BLaER1 treated with 17β-estradiol and CSF1 and Interleukin-3, amounts not matched to agents 10 nM and 100 nM (cell line): ENCODE data around the gene ADGRG3.
A peak's percentile ranks its signal among the peaks of the same experiment; 100 is the strongest.

Source experiments
- H3K27ac ChIP-seq, 11 experiments: shearing (Covaris generic); formaldehyde crosslinking; 2 replicates each; pipeline ENCODE4 v1.8.1; 2022
- H3K27me3 ChIP-seq, 11 experiments: shearing (Covaris generic); formaldehyde crosslinking; 2 replicates each; pipeline ENCODE4 v1.8.1; 2022
- H3K36me3 ChIP-seq, 11 experiments: shearing (Covaris generic); formaldehyde crosslinking; 2 replicates each; pipeline ENCODE4 v1.8.1; 2022
- H3K4me1 ChIP-seq, 10 experiments: shearing (Covaris generic); formaldehyde crosslinking; 2 replicates each; pipeline ENCODE4 v1.8.1; 2022
- H3K4me2 ChIP-seq, 11 experiments: shearing (Covaris generic); formaldehyde crosslinking; 2 replicates each; pipeline ENCODE4 v1.8.1; 2022
- H3K4me3 ChIP-seq, 10 experiments: shearing (Covaris generic); formaldehyde crosslinking; 2 replicates each; pipeline ENCODE4 v1.8.1; 2022
- H3K9ac ChIP-seq, 11 experiments: shearing (Covaris generic); formaldehyde crosslinking; 2 replicates each; pipeline ENCODE4 v1.8.1; 2022
- H3K9me3 ChIP-seq, 11 experiments: shearing (Covaris generic); formaldehyde crosslinking; replicated peaks in 1 of 11; 2 replicates each; pipeline ENCODE4 v1.8.1; 2022
- H4K20me1 ChIP-seq, 11 experiments: shearing (Covaris generic); formaldehyde crosslinking; 2 replicates each; pipeline ENCODE4 v1.8.1; 2022
- Cebpa-rat ChIP-seq, 11 experiments: shearing (Covaris generic); IDR thresholded peaks; 2 replicates each; pipeline ENCODE4 v1.8.1; 2022

ADGRG3 gene

GRCh38 chr16:57672824-57673223 lies 4.7 kb downstream of the ADGRG3 start:
- Histone ChIP-seq H3K9me3 (no peaks in the 10 kb centered on the region), H3K36me3 (0 out of 22 replicates have a peak, but pooled peaks cover 0 to 5% (median 0%) of the 10 kb centered on the region in 11 experiments), H4K20me1 (no peaks in the 10 kb centered on the region), H3K9ac (no peak overlapping the region), H3K4me3 (no peak overlapping the region), H3K4me2 (0 out of 22 replicates have a peak overlapping the region, but pooled peaks of 1 of the 11 experiments have one; percentile 78), H3K27ac (no peak overlapping the region), H3K4me1 (peaks cover 28 to 95% (median 58%) of the 10 kb centered on the region in 10 experiments), H3K27me3 (no peaks in the 10 kb centered on the region)
- no peak for TF ChIP-seq Cebpa-rat (IDR thresholded peaks at IDR 0.05)

GRCh38 chr16:57675741-57676551 lies 7.8 kb downstream of the ADGRG3 start:
- TF ChIP-seq Cebpa-rat (IDR thresholded peaks at IDR 0.05) = peak in 8 of 11 experiments; percentile 16 to 77 (median 55); a peak in 10 of 22 replicates
- Histone ChIP-seq H3K4me3 (no peak overlapping the region), H3K9me3 (no peaks in the 10 kb centered on the region)

GRCh38 chr16:57676553-57677085 lies 8.5 kb downstream of the ADGRG3 start:
- Histone ChIP-seq H3K4me1 (peaks cover 49 to 94% (median 67%) of the 10 kb centered on the region in 10 experiments), H3K9ac (peak overlapping the region in 4 of 11 experiments; percentile 31 to 63 (median 48); a peak in 3 of 22 replicates), H3K4me3 (no peak overlapping the region), H3K27ac (peak overlapping the region in 9 of 11 experiments; percentile 32 to 75 (median 72); a peak in 18 of 22 replicates), H3K4me2 (peak overlapping the region in 10 of 11 experiments; percentile 50 to 89 (median 81); a peak in 18 of 22 replicates), H3K27me3 (no peaks in the 10 kb centered on the region), H3K36me3 (0 out of 22 replicates have a peak, but pooled peaks cover 0 to 5% (median 0%) of the 10 kb centered on the region in 11 experiments), H3K9me3 (no peaks in the 10 kb centered on the region), H4K20me1 (no peaks in the 10 kb centered on the region)
- no peak for TF ChIP-seq Cebpa-rat (IDR thresholded peaks at IDR 0.05)

More at GRCh38 chr16:57675741-57676551, 7.8 kb downstream of the ADGRG3 start:
- H3K27ac ChIP-seq = peak overlapping the region in 9 of 11 experiments; percentile 32 to 75 (median 72); a peak in 18 of 22 replicates
- 0 out of 22 replicates have a peak, but pooled peaks cover 0 to 5% (median 0%) of the 10 kb centered on the region in 11 experiments for H3K36me3 ChIP-seq
- no peaks in the 10 kb centered on the region for H4K20me1 ChIP-seq
- peak overlapping the region; percentile 42 to 89 (median 78); a peak in 21 of 22 replicates for H3K4me2 ChIP-seq
- H3K27me3 ChIP-seq = no peaks in the 10 kb centered on the region
- H3K9ac ChIP-seq = peak overlapping the region in 8 of 11 experiments; percentile 31 to 63 (median 49); a peak in 13 of 22 replicates
- H3K4me1 ChIP-seq = peaks cover 47 to 94% (median 61%) of the 10 kb centered on the region in 10 experiments

GRCh38 chr16:57677622-57678369 lies 9.7 kb downstream of the ADGRG3 start:
- Histone ChIP-seq H3K4me2 (peak overlapping the region; percentile 44 to 89 (median 78)), H4K20me1 (no peaks in the 10 kb centered on the region), H3K9me3 (no peaks in the 10 kb centered on the region), H3K9ac (peak overlapping the region in 8 of 11 experiments; percentile 28 to 55 (median 40); a peak in 14 of 22 replicates), H3K4me1 (peaks cover 49 to 98% (median 74%) of the 10 kb centered on the region in 10 experiments), H3K4me3 (no peak overlapping the region), H3K27me3 (no peaks in the 10 kb centered on the region), H3K36me3 (0 out of 22 replicates have a peak, but pooled peaks cover 0 to 5% (median 0%) of the 10 kb centered on the region in 11 experiments), H3K27ac (peak overlapping the region in 9 of 11 experiments; percentile 7 to 75 (median 68); a peak in 17 of 22 replicates)
- TF ChIP-seq Cebpa-rat (IDR thresholded peaks at IDR 0.05) = no peak

- TF ChIP-seq Cebpa-rat (IDR thresholded peaks at IDR 0.05) = no peak
- Histone ChIP-seq H3K27ac (peak overlapping the region in 8 of 11 experiments; percentile 34 to 75 (median 56); a peak in 16 of 22 replicates), H3K4me3 (no peak overlapping the region), H4K20me1 (no peaks in the 10 kb centered on the region), H3K4me1 (peaks cover 60 to 98% (median 84%) of the 10 kb centered on the region in 10 experiments), H3K9me3 (no peaks in the 10 kb centered on the region), H3K27me3 (no peaks in the 10 kb centered on the region), H3K9ac (no peak overlapping the region), H3K4me2 (peak overlapping the region; percentile 44 to 89 (median 78); a peak in 21 of 22 replicates), H3K36me3 (no peaks in the 10 kb centered on the region)
These were observed 10.9 kb downstream of the ADGRG3 start for GRCh38 chr16:57679016-57679415.

- no peaks in the 10 kb centered on the region for H3K27me3 ChIP-seq
- H3K4me1 ChIP-seq = peaks cover 69 to 98% (median 89%) of the 10 kb centered on the region in 10 experiments
- H3K9me3 ChIP-seq = no peaks in the 10 kb centered on the region
- H3K4me2 ChIP-seq = peak overlapping the region; percentile 44 to 97 (median 84)
- TF ChIP-seq Cebpa-rat (IDR thresholded peaks at IDR 0.05) = no peak
- H3K36me3 ChIP-seq = no peaks in the 10 kb centered on the region
- peak overlapping the region in 4 of 11 experiments; percentile 9 to 37 (median 16); a peak in 3 of 22 replicates for H3K9ac ChIP-seq
- no peak overlapping the region for H3K4me3 ChIP-seq
- peak overlapping the region in 9 of 11 experiments; percentile 22 to 75 (median 60); a peak in 17 of 22 replicates for H3K27ac ChIP-seq
- no peaks in the 10 kb centered on the region for H4K20me1 ChIP-seq
These were observed 11.8 kb downstream of the ADGRG3 start for GRCh38 chr16:57679767-57680482.

GRCh38 chr16:57680842-57681375 lies 12.8 kb downstream of the ADGRG3 start:
- Histone ChIP-seq H4K20me1 (no peaks in the 10 kb centered on the region), H3K4me1 (peaks cover 61 to 98% (median 85%) of the 10 kb centered on the region in 10 experiments), H3K27ac (peak overlapping the region in 8 of 11 experiments; percentile 50 to 66 (median 57); a peak in 15 of 22 replicates), H3K4me3 (no peak overlapping the region), H3K9me3 (0 out of 22 replicates have a peak, but pooled peaks cover 0 to 5% (median 0%) of the 10 kb centered on the region in 11 experiments), H3K4me2 (peak overlapping the region; percentile 9 to 97 (median 64); a peak in 20 of 22 replicates), H3K27me3 (no peaks in the 10 kb centered on the region), H3K36me3 (no peaks in the 10 kb centered on the region), H3K9ac (peak overlapping the region in 4 of 11 experiments; percentile 3 to 46 (median 16); a peak in 3 of 22 replicates)
- TF ChIP-seq Cebpa-rat (IDR thresholded peaks at IDR 0.05) = peak in 8 of 11 experiments; percentile 16 to 78 (median 45); a peak in 9 of 22 replicates
